Aorta (tissue), 5 donors: ENCODE data around the gene CFAP90. TPM values are rescaled to one million over a fixed set of nuclear protein-coding genes. Genes with fewer than 3 reads are reported as not detected.

Experiments used
- ATAC-seq: fragments of 200-7000 bp; cut with Tn5 transposase; one replicate; pipeline ENCODE4 v1.9.1; 2022; ENCODE audit warnings: moderate library complexity; ENCODE audit not compliant: low FRiP score
- DNase-seq, 2 donors: peaks; one replicate each; pipeline ENCODE4 v3.0.0-alpha.2; 2020
- H3K27ac ChIP-seq, 2 donors: one replicate each; pipeline ENCODE4 v1.5.1; 2013; ENCODE audit warnings: low read length in 2 of 2, mild to moderate bottlenecking in 2 of 2, moderate library complexity in 2 of 2, control low read depth in 1 of 2, inconsistent platforms in 1 of 2, low read depth in 1 of 2
- H3K27me3 ChIP-seq, 2 donors: one replicate each; pipeline ENCODE4 v1.6.1; 2013; ENCODE audit warnings: control low read depth in 1 of 2, low read length in 1 of 2, mild to moderate bottlenecking in 1 of 2, moderate library complexity in 1 of 2; ENCODE audit not compliant: insufficient read depth in 2 of 2, control insufficient read depth in 1 of 2
- H3K36me3 ChIP-seq, 2 donors: one replicate each; pipeline ENCODE4 v1.6.1; 2013; ENCODE audit warnings: control low read depth in 1 of 2, low read length in 1 of 2, mild to moderate bottlenecking in 1 of 2; ENCODE audit not compliant: insufficient read depth in 2 of 2, control insufficient read depth in 1 of 2
- H3K4me1 ChIP-seq, 2 donors: one replicate each; pipeline ENCODE4 v1.6.1; 2013; ENCODE audit warnings: low read length in 2 of 2, control low read depth in 1 of 2, mild to moderate bottlenecking in 1 of 2, moderate library complexity in 1 of 2; ENCODE audit not compliant: insufficient read depth in 2 of 2, control insufficient read depth in 1 of 2
- H3K4me3 ChIP-seq, 2 donors: one replicate each; pipeline ENCODE4 v1.5.1; 2013; ENCODE audit warnings: low read length in 2 of 2, control low read depth in 1 of 2, mild to moderate bottlenecking in 1 of 2
- H3K9me3 ChIP-seq: one replicate; pipeline ENCODE4 v1.6.1; 2013; ENCODE audit warnings: mild to moderate bottlenecking, low read length; ENCODE audit not compliant: control insufficient read depth
- WGBS, 2 donors: extraction: QIAGEN DNeasy Blood & Tissue Kit; methylation state at CpG; one replicate each; pipeline ENCODE4 v1.1.7; 2013; 5-methylcytosine and 5-hydroxymethylcytosine counted together
- intact Hi-C, 2 donors: fragments of 100-400 bp; cut with DNase I; formaldehyde crosslinking; loops; one replicate each; pipeline versions ENCODE4 v1.14.2 to v1.15.0; 2022
- polyA plus RNA-seq, 2 donors: library from polyadenylated mRNA; stranded (reverse); fragments of 200-250 nt; gene quantifications; one replicate each; pipeline ENCODE4 v1.2.3, GENCODE V29; 2013
- total RNA-seq, 2 donors: library from RNA; stranded (reverse); fragmentation: NEBNext Ultra II Directional; extraction: Animal tissue kit (Norgen Biotek cat#: 25700); gene quantifications; one replicate each; pipeline ENCODE4 v1.2.1, GENCODE V29; 2021
- donor health status: healthy with polysubstance abuse.
- donor health status: Bipolar disorder and iron deficiency.
- donor health status: DM: no; HTN: no; CAD: no.
- donor health status: DM: no; HTN: no; CAD: no.
- donor health status: DM: yes; HTN: yes; CAD: no.

CFAP90 gene
- total and polyA plus RNA-seq, 4 donors, result 0.18 to 0.50 (median 0.39) TPM; not detected in 1

- Histone ChIP-seq H3K4me1 (no peaks in the 10 kb centered on the region), H3K4me3 (no peak overlapping the region), H3K36me3 (peaks cover 0 to 2% of the 10 kb centered on the region in 2 donors), H3K27me3 (no peaks in the 10 kb centered on the region), H3K9me3 (no peaks in the 10 kb centered on the region), H3K27ac (no peak overlapping the region)
- WGBS, 2 donors, result 84 to 90% methylated on average over 2 of the region's 2 CpGs
- ATAC-seq, result no peak
- DNase-seq, result no peak
- intact Hi-C loops, result no loop called here
Observed at GRCh38 chr5:7871653-7872052, 20.7 kb upstream of the CFAP90 start.

GRCh38 chr5:7869474-7870136 lies 18.7 kb upstream of the CFAP90 start:
- Histone ChIP-seq H3K4me3 (peak overlapping the region; percentile 57 to 64), H3K27me3 (no peaks in the 10 kb centered on the region), H3K36me3 (no peaks in the 10 kb centered on the region), H3K4me1 (no peaks in the 10 kb centered on the region), H3K27ac (peak overlapping the region in 1 of 2 donors; percentile 23), H3K9me3 (no peaks in the 10 kb centered on the region)
- intact Hi-C loops, result no loop called here
- ATAC-seq (peak; percentile 49), DNase-seq (no peak)
- WGBS, 2 donors, result 1% methylated on average over 41 of the region's 41 CpGs

DNA sequence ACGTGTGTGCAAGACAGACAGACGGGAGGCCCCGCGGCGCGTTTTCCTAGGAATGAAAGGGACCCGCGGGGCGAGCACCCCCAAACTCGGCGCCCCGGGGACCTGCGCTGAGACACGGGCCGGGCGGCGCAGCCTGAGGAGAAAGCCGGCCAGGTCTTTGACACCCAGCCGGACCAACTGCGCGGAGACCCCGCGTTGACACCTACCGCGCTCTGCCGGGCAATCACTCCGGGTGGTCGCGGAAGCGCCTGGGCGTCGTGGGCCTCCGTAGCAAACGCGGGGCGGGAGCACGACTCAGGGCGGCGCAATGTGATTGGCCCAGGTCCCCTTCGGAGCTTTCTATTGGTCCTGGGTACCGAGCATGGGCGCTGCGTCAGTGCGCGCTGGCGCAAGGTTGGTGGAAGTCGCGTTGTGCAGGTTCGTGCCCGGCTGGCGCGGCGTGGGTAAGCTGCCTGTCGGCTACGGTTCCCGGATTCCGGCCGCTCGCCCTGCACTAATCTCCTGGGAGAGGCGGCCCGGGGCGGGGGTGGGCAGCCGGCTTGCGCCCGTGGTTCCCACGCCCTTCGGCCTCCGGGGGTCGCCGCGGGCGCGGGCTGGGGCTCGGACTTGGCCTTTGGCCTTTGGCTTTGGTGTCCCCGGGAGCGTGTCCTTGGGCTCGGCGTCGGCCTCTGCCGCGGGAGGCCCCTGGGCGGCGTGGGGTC lies 18.0 kb upstream of the CFAP90 start, which contains the start of the genes FASTKD3 and MTRR:
FASTKD3 (minus strand) TSS at position 259 of the 701 bp plus-strand sequence. CDS start 948 bp downstream, outside the sequence.
MTRR (plus strand) TSS at position 376 of the 701 bp plus-strand sequence. CDS start 1,647 bp downstream, outside the sequence.
- H3K27me3 ChIP-seq, result no peaks in the 10 kb centered on the region
- H3K9me3 ChIP-seq, result no peaks in the 10 kb centered on the region
- peak; percentile 96 to 98 for DNase-seq
- ATAC-seq, result peak; percentile 100
- peak within 1 kb of the TSS in 1 of 2 donors; percentile 23 for H3K27ac ChIP-seq
- peak within 1 kb of the TSS; percentile 57 to 64 for H3K4me3 ChIP-seq
- WGBS, 2 donors, result 0 to 1% methylated on average over 68 to 83 of the region's 83 CpGs
- intact Hi-C loops, result no loop called here
- no peaks in the 10 kb centered on the region for H3K4me1 ChIP-seq
- H3K36me3 ChIP-seq, result no peaks in the 10 kb centered on the region

DNA sequence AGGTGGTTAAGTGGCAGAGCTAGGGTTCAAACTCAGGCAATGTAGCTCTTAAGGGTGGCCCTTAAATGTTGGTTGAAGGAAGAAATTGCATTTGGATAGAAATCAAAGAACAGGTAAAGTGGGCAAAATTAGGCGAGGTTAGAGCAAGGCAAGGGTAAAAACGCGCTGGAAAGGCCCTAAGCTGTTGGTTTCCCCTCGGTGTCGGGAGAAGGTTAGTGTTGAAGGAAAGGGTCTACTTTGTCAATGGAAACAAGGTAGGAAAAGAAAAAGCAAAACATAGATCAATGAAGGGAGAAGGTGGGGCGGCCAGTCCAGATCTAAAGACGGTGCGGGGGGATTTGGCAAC lies 17.5 kb upstream of the CFAP90 start:
- 0% methylated on average over 8 of the region's 8 CpGs for WGBS, 2 donors
- no peaks in the 10 kb centered on the region for H3K4me1 ChIP-seq
- H3K9me3 ChIP-seq, result no peaks in the 10 kb centered on the region
- no peak for ATAC-seq
- H3K27me3 ChIP-seq, result no peaks in the 10 kb centered on the region
- peak overlapping the region in 1 of 2 donors; percentile 0 for H3K27ac ChIP-seq
- DNase-seq, result no peak
- H3K36me3 ChIP-seq, result no peaks in the 10 kb centered on the region
- peak overlapping the region; percentile 57 to 64 for H3K4me3 ChIP-seq
- intact Hi-C loops, result no loop called here

DNA sequence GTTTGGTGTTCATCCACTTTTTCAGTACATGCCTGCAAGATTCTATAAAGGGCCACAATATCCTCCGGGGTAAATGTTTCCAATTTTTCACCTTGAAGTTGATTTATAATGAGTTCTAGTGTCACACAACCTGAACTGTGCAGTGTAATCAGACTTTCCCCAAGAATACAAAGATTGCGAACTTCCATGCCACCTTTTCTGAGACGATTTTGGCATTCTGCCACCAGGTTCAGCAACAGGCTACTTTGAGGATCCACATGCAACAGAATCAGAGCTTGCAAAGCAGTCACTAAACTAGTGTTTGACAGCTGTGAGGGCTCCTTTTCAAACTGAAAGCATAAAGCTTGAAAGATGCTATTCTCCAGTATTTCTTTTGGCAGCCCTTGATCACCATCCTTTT lies 16.3 kb upstream of the CFAP90 start:
- Histone ChIP-seq H3K27ac (no peak overlapping the region), H3K36me3 (peaks cover 2 to 4% of the 10 kb centered on the region in 2 donors), H3K4me1 (no peaks in the 10 kb centered on the region), H3K9me3 (no peaks in the 10 kb centered on the region), H3K27me3 (no peaks in the 10 kb centered on the region), H3K4me3 (no peak overlapping the region)
- 67 to 72% methylated on average over 3 of the region's 3 CpGs for WGBS, 2 donors
- ATAC-seq (no peak), DNase-seq (no peak)
- intact Hi-C loops, result no loop called here

- no peaks in the 10 kb centered on the region for H3K9me3 ChIP-seq
- DNase-seq, result no peak
- H3K4me1 ChIP-seq, result no peaks in the 10 kb centered on the region
- H3K36me3 ChIP-seq, result peaks cover 4 to 8% of the 10 kb centered on the region in 2 donors
- WGBS, 2 donors, result 92% methylated on average over 2 of the region's 2 CpGs
- intact Hi-C loops, result no loop called here
- no peaks in the 10 kb centered on the region for H3K27me3 ChIP-seq
- no peak overlapping the region for H3K27ac ChIP-seq
- no peak overlapping the region for H3K4me3 ChIP-seq
- ATAC-seq, result no peak
Observed at GRCh38 chr5:7866196-7866595, 15.3 kb upstream of the CFAP90 start.

DNA sequence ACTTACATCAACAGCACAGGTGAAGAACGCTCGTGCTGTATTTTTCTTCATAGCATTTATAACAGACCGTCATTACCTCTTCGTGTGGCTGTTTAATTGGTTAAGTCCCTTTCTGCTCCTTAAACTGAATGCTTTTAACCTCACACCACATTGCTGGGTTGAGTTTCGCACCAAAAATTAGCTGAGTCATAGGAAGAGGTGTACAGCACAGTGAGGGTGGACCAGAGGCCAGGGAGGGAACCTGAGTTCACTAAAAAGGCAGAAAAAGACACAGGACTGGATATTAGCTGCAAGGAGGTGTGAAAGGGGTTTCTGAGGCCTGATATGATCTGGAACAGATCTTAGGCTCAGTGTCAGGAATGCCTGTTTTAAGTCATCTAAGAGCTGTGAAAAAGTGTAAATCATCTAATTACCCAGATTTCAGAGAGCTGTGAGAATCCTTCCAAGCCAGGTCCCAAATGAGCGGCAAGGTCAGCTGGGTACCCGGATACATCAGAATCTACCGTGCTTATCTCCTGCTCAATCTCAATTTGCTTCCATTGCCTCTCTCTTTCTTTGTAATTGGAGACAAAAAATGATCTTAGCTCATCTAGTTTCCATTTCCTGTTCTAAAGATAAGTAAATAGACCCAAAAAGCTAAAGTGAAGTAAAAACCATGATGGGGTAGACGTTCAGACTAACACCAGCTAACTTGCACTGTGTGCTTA lies 7.1 kb upstream of the CFAP90 start:
- no peak overlapping the region for H3K4me3 ChIP-seq
- peaks cover 8 to 13% of the 10 kb centered on the region in 2 donors for H3K36me3 ChIP-seq
- WGBS, 2 donors, result 77% methylated on average over 9 of the region's 9 CpGs
- H3K27me3 ChIP-seq, result no peaks in the 10 kb centered on the region
- intact Hi-C loops, result no loop called here
- no peaks in the 10 kb centered on the region for H3K9me3 ChIP-seq
- DNase-seq (no peak), ATAC-seq (no peak)
- no peak overlapping the region for H3K27ac ChIP-seq
- no peaks in the 10 kb centered on the region for H3K4me1 ChIP-seq

GRCh38 chr5:7857361-7857760 lies 6.4 kb upstream of the CFAP90 start:
- peaks cover 6 to 10% of the 10 kb centered on the region in 2 donors for H3K36me3 ChIP-seq
- ATAC-seq (no peak), DNase-seq (no peak)
- 78 to 81% methylated on average over 5 of the region's 5 CpGs for WGBS, 2 donors
- no peaks in the 10 kb centered on the region for H3K9me3 ChIP-seq
- peaks cover 0 to under 1% of the 10 kb centered on the region in 2 donors for H3K4me1 ChIP-seq
- H3K27me3 ChIP-seq, result no peaks in the 10 kb centered on the region
- intact Hi-C loops, result no loop called here
- H3K4me3 ChIP-seq, result no peak overlapping the region
- no peak overlapping the region for H3K27ac ChIP-seq
